ENCODE measurements around the gene NAIF1. TPM values are rescaled to one million over a fixed set of nuclear protein-coding genes. Genes with fewer than 3 reads are reported as not detected.

NAIF1 gene
- polyA plus RNA-seq, 2 of the 4 experiments (the other 2 are of a cell fraction): 6.0 to 7.5 TPM

DNA sequence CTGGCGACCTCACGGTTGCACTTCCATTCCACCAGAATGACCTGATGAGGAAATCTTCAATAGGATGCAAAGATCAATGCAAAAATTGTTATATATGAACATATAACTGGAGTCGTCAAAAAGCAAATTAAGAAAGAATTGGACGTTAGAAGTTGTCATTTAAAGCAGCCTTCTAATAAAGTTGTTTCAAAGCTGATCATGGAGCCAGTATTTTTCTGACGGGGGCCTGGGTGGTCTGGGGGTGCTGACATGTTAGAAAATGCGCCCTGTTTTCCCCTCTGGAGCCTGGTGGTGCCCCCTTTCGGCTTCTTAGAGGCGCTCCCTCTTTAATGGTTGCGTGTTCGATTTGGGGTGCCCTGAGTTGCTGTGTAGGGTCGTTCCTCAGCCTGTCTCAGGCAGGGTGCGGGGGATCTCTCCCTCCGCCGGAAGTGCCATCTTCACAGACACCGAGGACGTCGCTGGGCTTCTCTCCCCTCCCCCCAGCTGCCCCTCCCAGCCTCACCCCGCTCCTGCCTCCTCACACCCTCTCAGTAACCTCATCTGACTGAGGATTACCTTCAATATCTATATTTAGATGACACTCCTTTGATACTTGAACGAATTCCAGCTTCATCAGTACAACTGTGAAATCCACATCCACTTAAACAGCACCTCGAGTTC lies 42.1 kb upstream of the NAIF1 start:
- no peak for FAIRE-seq
- no peaks in the 10 kb centered on the region for H3K4me1 ChIP-seq
- DNase-seq (ENCODE audit: low read depth in 1 of 2, low spot score in 1 of 2): no peak
- no peak overlapping the region for H3K27ac ChIP-seq
- ChIA-PET CTCF (interaction anchor here (0.8 to 19.6 kb wide), 8 partner anchors 6 to 177 kb away, joined by 3 to 290 read pairs (median 3); partner anchors contain the start of gene PTGES2), POLR2A (no interaction called here)
- TF ChIP-seq, protein P1, sequence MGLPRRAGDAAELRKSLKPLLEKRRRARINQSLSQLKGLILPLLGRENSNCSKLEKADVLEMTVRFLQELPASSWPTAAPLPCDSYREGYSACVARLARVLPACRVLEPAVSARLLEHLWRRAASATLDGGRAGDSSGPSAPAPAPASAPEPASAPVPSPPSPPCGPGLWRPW (IDR thresholded peaks at IDR 0.05): no peak
- TF ChIP-seq POLR2A (IDR thresholded peaks at IDR 0.05; ENCODE audit: low read length): no peak
- no peak for TF ChIP-seq ZNF302 (CRISPR knock-in tag; IDR thresholded peaks at IDR 0.05)
- TF ChIP-seq GATA3 (IDR thresholded peaks at IDR 0.05; ENCODE audit: borderline replicate concordance): no peak
- no peak for TF ChIP-seq CBX8 (IDR thresholded peaks at IDR 0.05)
- no peak for TF ChIP-seq ZSCAN20 (CRISPR knock-in tag; IDR thresholded peaks at IDR 0.05)
- no peak for TF ChIP-seq POLR2AphosphoS2 (conservative IDR thresholded peaks at IDR 0.05; ENCODE audit: low read length)
- TF ChIP-seq RNF2 (IDR thresholded peaks at IDR 0.05; ENCODE audit: borderline replicate concordance, low read depth): no peak
- TF ChIP-seq MAFK (IDR thresholded peaks at IDR 0.05; ENCODE audit: partially characterized antibody): no peak
- no peak for TF ChIP-seq KDM1A (IDR thresholded peaks at IDR 0.05; ENCODE audit: low read depth)
- no peak for TF ChIP-seq SREBF2 (IDR thresholded peaks at IDR 0.05)
- no peak for ATAC-seq
- no peaks in the 10 kb centered on the region for H3K9me3 ChIP-seq
- WGBS (ENCODE audit: missing lambda C conversion rate): 79% methylated on average over 20 of the region's 20 CpGs
- H3K4me3 ChIP-seq: no peak overlapping the region
- H3K4me2 ChIP-seq: no peak overlapping the region

DNA sequence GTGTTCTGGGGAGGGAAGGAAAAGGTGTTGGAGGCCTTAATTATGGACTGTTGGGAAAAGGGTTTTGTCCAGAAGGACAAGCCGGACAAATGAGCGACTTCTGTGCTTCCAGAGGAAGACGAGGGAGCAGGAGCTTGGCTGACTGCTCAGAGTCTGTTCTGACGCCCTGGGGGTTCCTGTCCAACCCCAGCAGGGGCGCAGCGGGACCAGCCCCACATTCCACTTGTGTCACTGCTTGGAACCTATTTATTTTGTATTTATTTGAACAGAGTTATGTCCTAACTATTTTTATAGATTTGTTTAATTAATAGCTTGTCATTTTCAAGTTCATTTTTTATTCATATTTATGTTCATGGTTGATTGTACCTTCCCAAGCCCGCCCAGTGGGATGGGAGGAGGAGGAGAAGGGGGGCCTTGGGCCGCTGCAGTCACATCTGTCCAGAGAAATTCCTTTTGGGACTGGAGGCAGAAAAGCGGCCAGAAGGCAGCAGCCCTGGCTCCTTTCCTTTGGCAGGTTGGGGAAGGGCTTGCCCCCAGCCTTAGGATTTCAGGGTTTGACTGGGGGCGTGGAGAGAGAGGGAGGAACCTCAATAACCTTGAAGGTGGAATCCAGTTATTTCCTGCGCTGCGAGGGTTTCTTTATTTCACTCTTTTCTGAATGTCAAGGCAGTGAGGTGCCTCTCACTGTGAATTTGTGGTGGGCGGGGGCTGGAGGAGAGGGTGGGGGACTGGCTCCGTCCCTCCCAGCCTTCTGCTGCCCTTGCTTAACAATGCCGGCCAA lies 41.3 kb upstream of the NAIF1 start:
- no peaks in the 10 kb centered on the region for H3K9me3 ChIP-seq
- H3K4me3 ChIP-seq: no peak overlapping the region
- H3K27ac ChIP-seq: no peak overlapping the region
- FAIRE-seq (no peak), ATAC-seq (no peak), DNase-seq (ENCODE audit: low read depth in 1 of 2, low spot score in 1 of 2) (no peak)
- H3K4me1 ChIP-seq: no peaks in the 10 kb centered on the region
- H3K4me2 ChIP-seq: no peak overlapping the region
- WGBS (ENCODE audit: missing lambda C conversion rate): 88% methylated on average over 15 of the region's 15 CpGs
- no peak for TF ChIP-seq ZFP36 (IDR thresholded peaks at IDR 0.05; ENCODE audit: borderline replicate concordance, partially characterized antibody)
- TF ChIP-seq JUNB (IDR thresholded peaks at IDR 0.05): no peak
- no peak for TF ChIP-seq NFE2L2 (conservative IDR thresholded peaks at IDR 0.05; ENCODE audit: low read length)
- no peak for TF ChIP-seq NR3C1 (IDR thresholded peaks at IDR 0.05)
- TF ChIP-seq CHD2 (IDR thresholded peaks at IDR 0.05; ENCODE audit: low read length, partially characterized antibody): no peak
- no peak for TF ChIP-seq REST (IDR thresholded peaks at IDR 0.05)
- TF ChIP-seq HOXB5 (CRISPR knock-in tag; IDR thresholded peaks at IDR 0.05): no peak
- no peak for TF ChIP-seq JUN (IDR thresholded peaks at IDR 0.05)
- TF ChIP-seq ESRRA (IDR thresholded peaks at IDR 0.05; ENCODE audit: borderline replicate concordance, low read length): no peak
- no peak for TF ChIP-seq KDM1A (IDR thresholded peaks at IDR 0.05; ENCODE audit: low read depth)
- TF ChIP-seq, protein P2, sequence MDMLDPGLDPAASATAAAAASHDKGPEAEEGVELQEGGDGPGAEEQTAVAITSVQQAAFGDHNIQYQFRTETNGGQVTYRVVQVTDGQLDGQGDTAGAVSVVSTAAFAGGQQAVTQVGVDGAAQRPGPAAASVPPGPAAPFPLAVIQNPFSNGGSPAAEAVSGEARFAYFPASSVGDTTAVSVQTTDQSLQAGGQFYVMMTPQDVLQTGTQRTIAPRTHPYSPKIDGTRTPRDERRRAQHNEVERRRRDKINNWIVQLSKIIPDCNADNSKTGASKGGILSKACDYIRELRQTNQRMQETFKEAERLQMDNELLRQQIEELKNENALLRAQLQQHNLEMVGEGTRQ (IDR thresholded peaks at IDR 0.05): no peak
- TF ChIP-seq, protein P1 (IDR thresholded peaks at IDR 0.05): no peak
- TF ChIP-seq, protein P3, sequence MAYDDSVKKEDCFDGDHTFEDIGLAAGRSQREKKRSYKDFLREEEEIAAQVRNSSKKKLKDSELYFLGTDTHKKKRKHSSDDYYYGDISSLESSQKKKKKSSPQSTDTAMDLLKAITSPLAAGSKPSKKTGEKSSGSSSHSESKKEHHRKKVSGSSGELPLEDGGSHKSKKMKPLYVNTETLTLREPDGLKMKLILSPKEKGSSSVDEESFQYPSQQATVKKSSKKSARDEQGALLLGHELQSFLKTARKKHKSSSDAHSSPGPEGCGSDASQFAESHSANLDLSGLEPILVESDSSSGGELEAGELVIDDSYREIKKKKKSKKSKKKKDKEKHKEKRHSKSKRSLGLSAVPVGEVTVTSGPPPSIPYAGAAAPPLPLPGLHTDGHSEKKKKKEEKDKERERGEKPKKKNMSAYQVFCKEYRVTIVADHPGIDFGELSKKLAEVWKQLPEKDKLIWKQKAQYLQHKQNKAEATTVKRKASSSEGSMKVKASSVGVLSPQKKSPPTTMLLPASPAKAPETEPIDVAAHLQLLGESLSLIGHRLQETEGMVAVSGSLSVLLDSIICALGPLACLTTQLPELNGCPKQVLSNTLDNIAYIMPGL (CRISPR knock-in tag; IDR thresholded peaks at IDR 0.05; ENCODE audit: borderline replicate concordance): no peak
- no peak for TF ChIP-seq ZSCAN20 (CRISPR knock-in tag; IDR thresholded peaks at IDR 0.05)
- TF ChIP-seq MAFK (IDR thresholded peaks at IDR 0.05; ENCODE audit: partially characterized antibody): no peak
- no peak for TF ChIP-seq ZNF302 (CRISPR knock-in tag; IDR thresholded peaks at IDR 0.05)
- ChIA-PET POLR2A (no interaction called here), CTCF (interaction anchor here (0.8 to 19.6 kb wide), 5 partner anchors 7 to 165 kb away, joined by 3 to 290 read pairs (median 8); partner anchors contain the start of gene PTGES2)

Data from A549 (cell line).